NCI-H2107 (cell line): Measurements from ENCODE around the gene ZNF469.

Experiments
- DNase-seq: peaks from one replicate; lab custom pipeline; 2025; lab: John Stamatoyannopoulos, UW

ZNF469 gene

DNA sequence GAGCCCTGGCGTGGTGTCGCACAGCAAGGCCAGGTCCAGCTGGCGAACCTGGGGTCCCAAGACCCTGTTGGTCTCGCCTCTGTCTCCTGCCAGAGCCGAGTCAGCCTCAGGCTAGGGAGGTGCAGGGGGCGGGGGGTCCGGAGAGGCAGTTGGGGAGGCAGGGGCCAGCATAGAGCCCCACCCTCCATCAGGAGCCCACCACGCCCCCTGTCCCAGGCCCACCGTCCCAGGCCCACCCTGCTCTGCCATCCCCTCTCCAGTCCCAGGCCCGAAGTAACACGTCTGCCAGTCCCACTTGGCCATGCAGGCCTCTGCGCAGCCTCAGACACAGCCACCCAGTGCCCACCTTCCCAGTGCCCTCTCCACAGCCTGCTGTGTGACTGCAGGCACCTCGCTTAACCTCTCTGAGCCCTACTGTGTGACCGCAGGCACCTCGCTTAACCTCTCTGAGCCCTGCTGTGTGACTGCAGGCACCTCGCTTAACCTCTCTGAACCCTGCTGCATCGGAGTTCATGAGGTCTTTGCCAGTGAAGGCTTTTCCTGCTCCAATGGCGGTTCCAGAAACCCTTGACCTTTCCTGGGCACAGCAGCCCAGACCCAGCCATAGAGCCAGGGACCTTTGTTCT is 29.3 kb downstream of the ZNF469 start:
- DNase-seq = no peak

DNA sequence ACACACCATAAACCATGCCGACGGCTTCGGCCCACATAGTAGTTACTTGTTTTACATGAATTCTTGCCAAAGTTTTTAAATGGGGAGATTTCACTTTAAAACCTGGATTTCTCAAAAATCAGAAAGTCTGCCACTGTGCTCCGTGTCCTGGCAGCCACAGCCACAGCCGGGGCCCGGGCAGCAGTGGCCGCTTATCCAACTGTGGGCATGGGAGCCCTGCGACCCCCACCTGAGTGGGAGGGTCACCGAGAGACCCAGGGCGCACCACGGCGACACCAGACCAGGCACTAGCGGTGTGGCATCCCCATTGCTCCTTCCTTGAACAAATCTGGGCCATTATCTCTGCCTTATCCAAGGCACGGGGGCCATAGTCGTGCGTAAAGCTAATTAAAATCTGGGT is 30.0 kb downstream of the ZNF469 start:
- DNase-seq = no peak

DNA sequence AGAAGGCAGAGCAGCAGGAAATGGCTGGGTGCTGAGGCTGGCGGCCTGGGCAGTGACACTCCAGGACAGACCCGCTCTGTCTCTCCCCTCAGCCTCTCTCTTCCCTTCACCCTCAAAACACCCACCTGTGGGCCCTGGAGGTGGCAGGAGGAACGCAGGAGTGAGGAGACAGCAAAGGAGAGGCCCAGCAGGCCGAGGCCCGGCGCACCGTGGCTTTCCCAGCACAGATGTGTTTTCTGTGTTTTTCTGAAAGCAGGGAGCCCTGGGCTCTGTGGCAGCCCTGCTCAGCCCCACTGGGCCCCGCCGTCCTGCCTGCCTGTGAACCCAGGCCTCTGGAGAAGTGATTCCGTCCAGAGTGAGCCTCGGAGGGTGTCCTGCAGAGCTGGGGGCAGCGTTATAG is 30.5 kb downstream of the ZNF469 start:
- no peak for DNase-seq

DNA sequence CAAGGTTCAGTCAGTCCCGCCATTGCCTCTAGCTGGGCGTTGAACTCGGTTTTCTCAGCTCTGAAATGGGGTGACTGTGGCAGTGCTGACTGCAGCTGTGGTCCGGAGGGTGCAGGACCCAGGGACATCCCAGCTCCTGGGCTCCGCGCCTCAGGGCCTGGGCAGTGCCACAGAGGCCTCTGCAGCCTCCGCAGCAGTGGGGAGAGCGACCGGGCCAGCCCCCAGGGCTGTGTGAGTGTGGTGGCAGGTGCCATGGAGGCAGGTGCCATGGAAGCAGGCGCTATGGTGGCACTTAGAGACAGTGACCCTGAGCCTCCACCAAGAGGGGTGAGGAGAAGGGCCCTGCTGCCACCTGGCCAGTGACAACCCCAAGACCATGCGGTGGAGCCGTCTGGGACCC is 30.9 kb downstream of the ZNF469 start:
- DNase-seq = no peak

DNA sequence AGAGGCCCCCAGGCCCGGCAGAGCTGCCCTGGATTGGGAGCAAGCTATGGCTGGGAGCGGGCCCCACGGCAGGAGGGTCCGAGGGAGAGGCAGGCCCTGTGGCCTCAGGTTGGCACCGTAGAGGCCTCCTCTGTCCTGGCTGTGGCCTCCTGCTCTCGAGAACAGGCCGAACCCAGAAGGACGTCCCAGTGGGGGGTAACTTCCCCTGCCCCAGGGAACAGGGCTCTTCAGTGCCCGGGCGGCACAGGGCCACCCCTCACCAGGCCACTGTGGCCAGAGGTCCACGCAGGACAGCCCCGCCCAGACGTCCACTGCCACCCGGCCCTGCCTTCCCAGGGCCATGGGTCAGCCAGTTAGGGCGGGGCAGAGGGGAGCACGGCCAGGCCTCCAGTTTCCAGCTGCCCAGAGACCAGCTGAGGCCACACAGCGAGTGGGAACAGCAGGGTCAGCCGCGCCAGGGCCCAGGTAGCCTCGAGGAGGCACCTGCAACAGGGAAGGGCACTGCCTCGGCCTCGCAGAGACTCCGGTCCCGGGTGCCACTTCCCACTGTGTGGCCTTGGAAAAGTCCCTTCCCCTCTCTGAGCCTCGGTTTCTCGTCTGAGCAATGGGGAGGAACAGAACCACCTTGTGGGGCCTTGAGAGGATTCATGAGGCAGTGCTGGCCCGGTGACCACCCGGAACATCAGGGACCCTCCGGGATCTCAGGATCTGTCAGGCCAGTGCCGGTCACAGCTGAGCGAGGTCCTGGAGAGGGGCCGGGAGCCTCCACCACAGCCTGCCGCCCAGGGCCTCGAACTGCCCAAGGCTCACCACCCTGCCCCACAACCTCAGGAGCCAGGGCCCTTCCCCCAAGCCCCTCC is 32.0 kb downstream of the ZNF469 start:
- DNase-seq = no peak

DNA sequence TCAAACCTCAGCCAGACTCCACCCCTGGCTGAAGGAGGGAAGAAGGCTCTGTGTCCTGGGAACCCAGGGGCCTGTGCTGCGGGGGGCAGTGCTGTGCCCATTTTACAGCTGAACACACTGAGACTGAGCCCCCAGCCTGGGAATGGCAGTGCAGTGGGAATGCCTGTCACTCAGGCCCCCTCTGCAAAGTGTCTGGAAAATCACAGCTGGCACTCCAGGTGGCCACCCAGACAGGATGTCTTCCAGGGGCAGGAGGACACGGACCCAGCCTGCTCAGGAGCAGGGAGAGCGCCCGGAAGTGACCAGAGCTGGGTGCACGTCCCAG is 32.6 kb downstream of the ZNF469 start:
- no peak for DNase-seq

DNA sequence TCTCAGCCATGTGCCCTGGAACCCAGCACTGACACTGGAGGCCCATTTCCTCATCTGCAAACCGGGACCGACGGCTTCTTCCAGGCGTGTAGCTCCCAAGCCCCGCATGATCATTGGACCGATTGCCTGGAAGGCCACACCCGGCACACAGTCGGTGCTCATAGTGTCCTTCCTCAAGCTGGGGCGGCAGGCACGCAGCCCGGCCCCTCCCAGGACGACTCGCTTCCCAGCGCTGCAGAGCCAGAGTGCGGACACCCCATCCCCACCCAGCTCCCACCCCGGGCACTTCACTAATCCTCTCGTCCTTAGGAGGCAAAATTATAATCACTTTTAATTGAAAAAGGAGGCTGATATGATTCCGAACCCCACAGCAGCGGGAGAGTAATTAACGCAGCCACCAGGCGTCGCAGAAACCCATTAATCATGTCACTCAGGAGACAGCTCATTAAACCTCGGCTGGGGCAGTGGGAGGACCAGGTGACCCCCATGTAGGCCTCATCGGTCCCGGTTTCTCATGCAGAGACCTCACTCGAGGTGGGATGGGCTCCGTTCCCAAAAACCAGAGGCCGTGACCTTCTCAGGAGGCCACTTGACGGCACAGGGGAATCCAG is 33.1 kb downstream of the ZNF469 start:
- no peak for DNase-seq

DNA sequence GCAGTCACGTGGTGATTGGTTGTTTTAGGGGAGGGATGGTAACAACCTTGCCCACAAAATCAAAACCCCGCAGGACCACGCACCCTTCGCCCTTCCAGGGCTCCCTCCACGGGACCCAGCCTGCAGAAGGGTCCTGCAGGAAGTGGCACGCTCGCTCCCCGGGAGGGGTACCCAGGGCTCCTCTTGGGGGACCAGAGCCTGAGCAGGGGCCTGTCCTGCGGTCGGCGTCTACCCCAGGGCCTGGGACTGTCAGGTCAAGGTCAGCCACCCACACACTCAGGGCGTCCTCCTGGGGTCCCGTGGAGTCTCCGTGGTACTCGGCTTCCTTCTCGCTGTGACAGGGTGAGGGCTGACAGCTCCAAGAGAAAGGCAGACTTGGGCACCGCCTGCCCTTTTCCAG is 33.9 kb downstream of the ZNF469 start:
- DNase-seq = no peak

DNA sequence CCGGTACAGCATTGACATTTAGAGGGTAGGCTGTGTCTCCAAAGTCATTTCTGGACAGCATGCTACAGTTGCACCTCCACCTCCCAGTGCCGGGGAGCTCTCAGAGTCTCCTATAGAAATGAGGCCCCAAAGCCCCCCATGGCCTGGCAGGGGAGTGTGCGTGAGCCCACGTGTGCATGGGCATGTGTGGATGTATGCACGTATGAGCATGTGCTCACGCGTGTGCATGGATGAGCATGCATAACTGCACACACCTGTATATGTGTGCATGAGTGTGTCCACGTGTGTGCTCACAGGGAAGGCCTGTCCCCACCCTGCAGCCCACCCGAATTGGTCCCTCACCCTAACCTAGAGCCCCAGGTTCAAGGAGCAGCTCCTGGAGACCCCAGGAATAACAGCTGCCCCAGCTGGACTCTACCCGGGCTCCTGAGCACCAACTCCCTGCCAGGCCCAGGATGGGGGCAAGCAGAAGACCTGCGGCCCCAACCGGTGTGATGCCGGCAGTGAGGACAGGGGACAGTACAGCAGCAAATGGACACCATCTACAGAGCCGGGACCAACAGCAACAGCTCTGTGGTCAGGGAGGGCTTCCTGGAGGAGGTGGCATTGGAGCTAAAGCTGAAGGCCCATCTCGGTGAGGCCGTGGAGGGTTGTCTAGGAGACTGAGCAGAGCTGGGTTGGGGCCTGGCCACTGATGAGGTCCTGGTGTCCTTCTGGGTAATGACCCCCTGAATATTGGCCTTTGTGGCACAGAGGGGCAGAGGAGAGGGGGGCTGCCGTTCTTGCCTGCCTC is 35.1 kb downstream of the ZNF469 start:
- DNase-seq = no peak

DNA sequence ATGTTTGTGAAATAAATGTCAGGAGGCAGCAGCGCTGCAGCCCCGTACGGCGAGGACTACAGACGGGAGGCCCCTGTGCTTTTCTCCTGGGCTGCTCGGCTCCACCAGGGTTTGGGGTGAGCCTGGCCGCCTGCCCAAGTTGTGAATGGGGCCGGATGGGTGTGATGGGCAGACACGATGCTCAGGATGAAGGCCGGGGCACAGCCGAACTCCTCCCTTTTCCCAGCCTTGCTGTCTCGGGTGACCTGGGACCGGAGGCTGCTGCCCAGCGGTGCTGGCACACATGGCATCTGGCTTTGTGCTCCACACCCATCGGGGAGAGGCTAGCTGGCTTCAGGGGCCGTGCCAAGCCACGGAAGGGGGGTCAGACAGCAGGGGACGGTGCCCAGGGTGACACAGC is 36.1 kb downstream of the ZNF469 start:
- no peak for DNase-seq

DNA sequence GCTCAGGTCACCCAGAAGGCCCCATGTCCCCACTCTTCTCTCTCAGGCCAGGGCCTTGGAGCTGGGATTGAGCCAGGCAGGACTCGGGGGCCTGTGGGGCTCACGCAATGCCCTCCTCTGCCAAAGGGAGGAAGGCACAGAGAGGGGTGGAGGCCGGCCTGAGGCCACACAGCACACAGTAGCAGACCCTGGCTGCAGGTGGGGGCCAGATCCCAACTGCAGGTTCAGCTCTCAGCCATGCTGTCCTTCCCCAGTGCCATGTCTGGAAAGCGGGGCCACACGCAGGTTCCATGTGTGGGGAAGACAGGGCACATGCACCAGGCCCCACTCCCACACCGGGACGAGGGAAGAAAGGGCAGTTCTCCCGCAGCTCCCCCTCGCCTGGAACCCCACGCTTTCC is 37.0 kb downstream of the ZNF469 start:
- no peak for DNase-seq

DNA sequence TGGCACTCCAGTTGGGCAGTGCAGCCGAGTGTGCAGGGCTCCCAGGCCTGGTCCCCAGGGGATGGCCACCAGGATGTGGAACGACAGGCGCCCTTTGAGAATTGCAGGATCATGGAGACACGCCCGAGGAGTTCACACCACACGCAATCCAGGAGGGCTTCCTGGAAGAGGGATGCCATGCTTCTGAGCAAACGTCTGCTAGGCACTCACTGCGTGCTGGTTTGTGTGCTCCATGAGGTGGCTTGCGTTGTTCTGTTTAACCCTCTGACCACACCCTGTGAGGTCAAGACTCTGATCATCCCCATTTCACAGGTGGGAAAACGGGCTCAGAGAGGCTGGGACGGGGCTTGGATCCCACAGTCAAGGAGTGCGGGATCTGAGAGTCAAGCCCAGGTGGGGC is 37.7 kb downstream of the ZNF469 start:
- DNase-seq = no peak

DNA sequence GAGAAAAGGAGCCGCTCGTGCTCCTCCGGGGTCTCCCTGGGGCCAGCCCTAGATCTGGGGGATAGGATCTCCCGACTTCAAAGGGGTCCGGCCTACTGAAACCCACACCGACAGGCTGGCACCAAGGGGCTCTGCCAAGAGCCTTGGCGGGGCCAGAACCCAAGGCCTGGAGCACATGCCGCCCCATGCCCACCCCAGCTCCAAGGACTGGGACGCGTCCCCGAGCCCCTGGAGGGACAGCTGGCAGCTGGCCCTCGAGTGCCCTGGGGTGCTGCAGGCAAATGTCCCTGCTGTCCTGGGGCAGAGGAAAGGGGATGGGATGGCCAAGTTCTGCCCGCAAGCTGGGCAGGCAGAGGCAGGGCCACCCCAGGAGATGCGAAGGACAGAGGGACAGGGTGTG is 38.5 kb downstream of the ZNF469 start:
- no peak for DNase-seq

DNA sequence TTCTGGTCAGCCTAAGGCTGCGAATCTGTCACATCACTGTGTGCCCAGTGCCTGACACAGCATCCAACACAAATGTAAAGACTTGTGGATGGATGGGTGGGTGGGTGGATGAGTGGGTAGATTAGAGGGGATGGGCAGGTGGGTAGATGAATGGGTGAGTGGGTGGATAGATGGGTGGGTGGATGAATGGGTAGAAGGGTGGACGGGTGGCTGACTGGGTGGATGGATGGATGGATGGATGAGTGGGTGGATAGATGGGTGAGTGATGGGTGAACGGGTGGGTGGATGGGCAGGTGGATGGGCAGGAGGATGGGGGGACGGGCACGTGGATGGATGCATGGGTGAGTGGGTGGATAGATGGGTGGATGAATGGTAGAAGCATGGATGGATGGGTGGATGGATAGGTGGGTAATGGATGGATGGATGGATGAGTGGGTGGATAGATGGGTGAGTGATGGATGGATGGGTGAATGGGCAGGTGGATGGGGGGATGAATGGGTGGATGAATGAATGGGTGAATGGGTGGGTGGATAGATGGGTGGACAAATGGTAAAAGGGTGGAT is 39.2 kb downstream of the ZNF469 start:
- no peak for DNase-seq

DNA sequence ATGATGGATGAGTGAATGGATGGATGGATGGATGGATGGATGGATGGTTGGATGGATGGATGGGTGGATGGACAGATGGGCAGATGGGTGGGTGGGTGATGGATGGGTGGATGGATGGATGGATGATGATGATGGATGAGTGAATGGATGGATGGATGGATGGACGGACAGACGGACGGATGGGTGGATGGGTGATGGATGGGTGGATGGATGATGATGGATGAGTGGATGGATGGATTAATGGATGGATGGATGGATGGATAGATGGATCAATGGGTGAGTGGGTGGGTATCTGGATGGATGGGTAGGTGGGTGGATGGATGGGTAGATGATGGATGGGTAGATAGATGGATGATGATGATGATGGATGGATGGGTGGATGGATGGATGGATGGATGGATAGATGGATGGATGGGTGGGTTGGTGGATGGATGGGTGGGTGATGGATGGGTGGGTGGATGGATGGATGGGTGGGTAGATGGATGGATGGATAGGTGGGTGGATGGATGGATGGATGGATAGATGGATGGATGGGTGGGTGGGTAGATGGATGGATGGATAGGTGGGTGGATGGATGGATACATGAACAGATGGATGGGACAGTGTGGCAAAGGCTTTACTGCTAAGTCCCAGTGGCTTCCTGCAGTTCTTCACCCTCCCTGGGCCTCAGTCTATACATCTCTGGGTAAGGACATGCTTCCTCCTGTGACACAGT is 40.1 kb downstream of the ZNF469 start:
- no peak for DNase-seq

DNA sequence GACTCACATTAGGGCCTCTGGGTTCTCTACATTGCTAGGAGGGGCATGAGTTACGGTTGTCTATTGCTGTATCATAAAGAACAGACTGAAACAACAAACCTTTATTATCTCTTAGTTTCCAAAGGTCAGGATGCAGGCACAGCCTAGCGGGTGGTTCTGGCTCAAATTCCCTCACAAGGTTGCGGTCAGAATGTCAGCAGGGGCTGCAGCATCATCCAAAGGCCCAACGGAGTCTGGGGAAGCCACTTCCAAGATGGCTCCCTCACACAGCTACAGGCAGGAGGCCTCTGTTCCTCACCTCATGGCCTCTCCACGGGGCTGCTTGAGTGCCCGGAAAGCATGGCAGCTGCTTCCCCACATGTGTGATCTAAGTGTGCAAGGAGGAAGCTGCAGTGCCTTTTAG is 40.7 kb downstream of the ZNF469 start:
- DNase-seq = no peak

DNA sequence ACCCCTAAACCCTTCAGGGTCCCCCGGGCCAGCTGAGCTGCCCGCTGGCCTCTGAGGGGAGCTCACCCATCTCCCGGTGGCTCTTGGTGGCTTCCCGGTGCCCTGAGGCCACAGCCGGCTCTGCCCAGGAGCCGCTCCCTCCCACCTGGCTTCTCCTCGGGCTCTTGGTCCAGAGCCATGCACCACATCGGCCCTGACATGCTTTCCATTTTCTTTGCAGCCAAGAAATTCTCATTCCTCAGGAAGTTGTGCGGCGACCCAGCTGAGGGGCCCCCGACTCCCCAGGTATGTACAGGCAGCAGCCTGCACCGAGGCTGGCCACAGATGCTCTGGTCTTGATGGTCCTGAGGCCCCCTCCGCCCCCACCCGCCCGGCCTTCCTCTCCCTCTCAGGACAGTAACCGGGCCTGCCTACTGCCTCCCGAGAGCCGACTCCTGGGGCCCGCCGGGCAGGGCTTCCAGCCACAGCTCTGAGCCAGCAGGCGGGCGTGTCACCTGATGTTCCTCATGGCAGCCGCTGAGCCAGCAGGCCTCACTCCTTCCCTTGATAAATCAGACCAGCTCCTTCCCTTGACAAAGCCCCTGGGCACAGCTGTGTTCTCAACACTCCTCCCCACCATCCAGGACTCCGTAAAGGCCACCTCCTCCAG is 42.0 kb downstream of the ZNF469 start:
- no peak for DNase-seq

DNA sequence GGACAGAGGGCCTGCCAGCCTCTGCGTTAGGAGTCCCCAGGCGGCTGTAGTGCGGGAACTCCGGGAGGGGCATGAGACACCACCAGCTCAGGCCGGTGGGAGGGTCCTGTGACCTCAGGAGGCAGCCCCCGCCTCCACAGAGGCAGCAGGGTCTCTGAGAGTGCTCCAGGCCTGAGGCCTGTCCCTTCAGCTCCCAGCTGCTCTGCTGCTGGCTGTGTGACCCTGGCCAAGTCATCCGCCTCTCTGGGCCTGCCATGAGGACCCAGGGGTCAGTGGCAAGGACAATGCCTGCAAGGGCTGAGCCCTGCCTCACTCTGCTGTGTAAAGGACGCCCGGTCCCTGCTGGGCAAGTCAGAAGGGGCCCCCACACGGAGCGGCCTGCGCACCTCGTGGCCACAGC is 43.3 kb downstream of the ZNF469 start:
- no peak for DNase-seq

DNA sequence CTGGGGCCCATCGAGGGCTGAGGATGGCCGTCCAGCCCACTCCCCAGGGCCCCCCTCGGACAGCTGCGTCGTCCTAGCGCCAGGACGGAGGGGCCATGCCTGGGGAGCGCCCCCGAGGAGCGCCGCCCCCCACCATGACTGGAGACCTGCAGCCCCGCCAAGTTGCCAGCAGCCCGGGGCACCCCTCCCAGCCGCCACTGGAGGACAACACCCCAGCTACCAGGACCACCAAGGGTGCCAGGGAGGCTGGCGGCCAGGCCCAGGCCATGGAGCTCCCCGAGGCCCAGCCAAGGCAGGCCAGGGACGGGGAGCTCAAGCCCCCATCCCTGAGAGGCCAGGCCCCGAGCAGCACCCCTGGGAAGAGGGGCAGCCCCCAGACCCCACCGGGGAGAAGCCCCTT is 44.6 kb downstream of the ZNF469 start:
- no peak for DNase-seq

DNA sequence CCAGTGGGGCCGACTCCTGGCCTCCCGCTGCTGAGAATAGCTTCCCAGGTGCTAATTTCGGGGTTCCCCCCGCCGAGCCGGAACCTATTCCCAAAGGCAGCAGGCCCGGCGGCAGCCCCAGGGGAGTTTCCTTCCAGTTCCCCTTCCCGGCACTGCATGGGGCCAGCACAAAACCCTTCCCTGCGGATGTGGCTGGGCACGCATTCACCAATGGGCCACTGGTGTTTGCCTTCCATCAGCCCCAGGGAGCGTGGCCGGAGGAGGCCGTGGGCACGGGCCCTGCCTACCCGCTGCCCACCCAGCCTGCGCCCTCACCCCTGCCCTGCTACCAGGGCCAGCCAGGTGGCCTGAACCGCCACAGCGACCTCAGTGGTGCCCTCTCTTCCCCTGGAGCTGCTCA is 45.4 kb downstream of the ZNF469 start:
- no peak for DNase-seq
